AML-193 (cell line): ENCODE results near the gene NSD1.

Experiments
- DNase-seq, 2 experiments: peaks; one replicate each; lab custom pipeline; 2025; lab: John Stamatoyannopoulos, UW

Gene NSD1

GRCh38 chr5:177133096-177133852, at the start of gene NSD1:
NSD1 (plus strand) TSS chr5:177133773; CDS start chr5:177135104, 1,331 bp downstream.
- DNase-seq: peak; percentile 40 to 46

- no peak for DNase-seq
Observed at GRCh38 chr5:177084175-177084574, 49.4 kb upstream of the NSD1 start.

- DNase-seq: no peak
Observed at GRCh38 chr5:177085985-177086653, 47.5 kb upstream of the NSD1 start.

- peak; percentile 21 to 41 for DNase-seq
Observed at GRCh38 chr5:177086654-177087397, 46.7 kb upstream of the NSD1 start, which contains the start of gene FGFR4. FGFR4 (plus strand) TSS chr5:177086915; CDS start chr5:177089603, 2,688 bp downstream.

- no peak for DNase-seq
Observed at GRCh38 chr5:177087398-177088005, 46.1 kb upstream of the NSD1 start.

- DNase-seq: no peak
Observed at GRCh38 chr5:177089127-177089526, 44.4 kb upstream of the NSD1 start.

GRCh38 chr5:177089825-177090641, 43.5 kb upstream of the NSD1 start:
- no peak for DNase-seq

- no peak for DNase-seq
Observed at GRCh38 chr5:177090813-177091212, 42.8 kb upstream of the NSD1 start.

- no peak for DNase-seq
Observed at GRCh38 chr5:177091232-177091631, 42.3 kb upstream of the NSD1 start.

GRCh38 chr5:177092178-177093081, 41.1 kb upstream of the NSD1 start:
- no peak for DNase-seq

- DNase-seq: no peak
Observed at GRCh38 chr5:177093082-177093712, 40.4 kb upstream of the NSD1 start.

GRCh38 chr5:177093803-177094202, 39.8 kb upstream of the NSD1 start:
- DNase-seq: no peak

- DNase-seq: peak in 1 of 2 experiments; percentile 2
Observed at GRCh38 chr5:177094224-177095087, 39.1 kb upstream of the NSD1 start.

GRCh38 chr5:177095088-177095669, 38.4 kb upstream of the NSD1 start:
- no peak for DNase-seq

- DNase-seq: no peak
Observed at GRCh38 chr5:177096162-177097015, 37.2 kb upstream of the NSD1 start.

GRCh38 chr5:177097016-177097985, 36.3 kb upstream of the NSD1 start:
- DNase-seq: no peak
